Measurements from ENCODE around the gene ATG12. TPM values are rescaled to one million over a fixed set of nuclear protein-coding genes. Genes with fewer than 3 reads are reported as not detected.

ATG12 gene
- polyA plus RNA-seq, 1 donor (not counting 4 experiments of a cell fraction or from before 2014, with no cell fraction given): 90.7 TPM

DNA sequence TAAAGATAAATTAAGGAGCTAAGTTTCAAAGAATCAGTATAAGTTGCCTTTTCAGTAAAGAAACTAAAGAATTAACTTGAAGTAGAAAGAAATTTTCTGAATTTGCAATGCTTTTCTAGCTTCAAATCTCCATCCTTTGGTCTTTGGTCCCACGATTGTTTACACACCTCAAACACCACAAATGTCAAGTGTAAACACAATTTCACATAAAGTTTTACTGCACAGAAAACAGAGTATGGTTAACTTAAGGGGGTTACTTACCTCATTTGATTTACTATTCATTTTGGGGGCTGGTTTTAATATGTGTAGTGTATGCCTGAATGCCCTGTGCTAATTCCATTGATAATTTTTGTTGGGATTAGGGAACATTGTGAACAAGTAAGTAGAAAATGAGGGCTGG lies 29.0 kb downstream of the ATG12 start:
- FAIRE-seq (no peak), DNase-seq (ENCODE audit: low read depth, low spot score) (no peak)
- H3K36me3 ChIP-seq (ENCODE audit: control insufficient read depth in 2 of 2, extremely low read depth in 1 of 2, insufficient read depth in 2 of 2, low read length in 2 of 2): no peaks in the 10 kb centered on the region
- H3K4me3 ChIP-seq (ENCODE audit: control insufficient read depth in 2 of 3, extremely low read depth in 1 of 3, insufficient read depth in 2 of 3, low read depth in 1 of 3, low read length in 3 of 3): no peak overlapping the region
- H3K9ac ChIP-seq (ENCODE audit: control insufficient read depth, extremely low read depth, insufficient read depth, low read length): no peak overlapping the region
- no peak overlapping the region for H2AFZ ChIP-seq (ENCODE audit: control insufficient read depth, low read length)
- dilution Hi-C loops (cut with MboI; ENCODE audit: extremely low pct_ligation_motif_present, low sequenced_read_pairs): no loop called here
- H3K9me3 ChIP-seq (ENCODE audit: control insufficient read depth, low read depth, low read length): no peaks in the 10 kb centered on the region
- H4K20me1 ChIP-seq (ENCODE audit: control insufficient read depth, extremely low read depth, insufficient read depth, low read length): no peaks in the 10 kb centered on the region
- H3K4me2 ChIP-seq (ENCODE audit: control insufficient read depth, extremely low read depth, insufficient read depth, low read depth, low read length): no peak overlapping the region
- no peaks in the 10 kb centered on the region for H3K4me1 ChIP-seq (ENCODE audit: control insufficient read depth, extremely low read depth, insufficient read depth, low read length)
- H3K9me1 ChIP-seq (ENCODE audit: control insufficient read depth, extremely low read depth, insufficient read depth, low read length): no peaks in the 10 kb centered on the region
- no peaks in the 10 kb centered on the region for H3K79me2 ChIP-seq (ENCODE audit: control insufficient read depth, insufficient read depth, low read length)
- no peak overlapping the region for H3K27ac ChIP-seq (ENCODE audit: control insufficient read depth, insufficient read depth, low read length)
- TF ChIP-seq, protein P1, sequence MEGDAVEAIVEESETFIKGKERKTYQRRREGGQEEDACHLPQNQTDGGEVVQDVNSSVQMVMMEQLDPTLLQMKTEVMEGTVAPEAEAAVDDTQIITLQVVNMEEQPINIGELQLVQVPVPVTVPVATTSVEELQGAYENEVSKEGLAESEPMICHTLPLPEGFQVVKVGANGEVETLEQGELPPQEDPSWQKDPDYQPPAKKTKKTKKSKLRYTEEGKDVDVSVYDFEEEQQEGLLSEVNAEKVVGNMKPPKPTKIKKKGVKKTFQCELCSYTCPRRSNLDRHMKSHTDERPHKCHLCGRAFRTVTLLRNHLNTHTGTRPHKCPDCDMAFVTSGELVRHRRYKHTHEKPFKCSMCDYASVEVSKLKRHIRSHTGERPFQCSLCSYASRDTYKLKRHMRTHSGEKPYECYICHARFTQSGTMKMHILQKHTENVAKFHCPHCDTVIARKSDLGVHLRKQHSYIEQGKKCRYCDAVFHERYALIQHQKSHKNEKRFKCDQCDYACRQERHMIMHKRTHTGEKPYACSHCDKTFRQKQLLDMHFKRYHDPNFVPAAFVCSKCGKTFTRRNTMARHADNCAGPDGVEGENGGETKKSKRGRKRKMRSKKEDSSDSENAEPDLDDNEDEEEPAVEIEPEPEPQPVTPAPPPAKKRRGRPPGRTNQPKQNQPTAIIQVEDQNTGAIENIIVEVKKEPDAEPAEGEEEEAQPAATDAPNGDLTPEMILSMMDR (optimal IDR thresholded peaks at IDR 0.05 in 1 of 3, IDR thresholded peaks at IDR 0.05 in 1 of 3, conservative IDR thresholded peaks at IDR 0.05 in 1 of 3; ENCODE audit: extremely low read depth in 1 of 3, insufficient read depth in 2 of 3, low read length in 3 of 3): no peak
- TF ChIP-seq EZH2 (IDR thresholded peaks at IDR 0.05; ENCODE audit: low read length): no peak
- peaks cover 34% of the 10 kb centered on the region for H3K27me3 ChIP-seq (ENCODE audit: control insufficient read depth, extremely low read depth, insufficient read depth, low read length)

DNA sequence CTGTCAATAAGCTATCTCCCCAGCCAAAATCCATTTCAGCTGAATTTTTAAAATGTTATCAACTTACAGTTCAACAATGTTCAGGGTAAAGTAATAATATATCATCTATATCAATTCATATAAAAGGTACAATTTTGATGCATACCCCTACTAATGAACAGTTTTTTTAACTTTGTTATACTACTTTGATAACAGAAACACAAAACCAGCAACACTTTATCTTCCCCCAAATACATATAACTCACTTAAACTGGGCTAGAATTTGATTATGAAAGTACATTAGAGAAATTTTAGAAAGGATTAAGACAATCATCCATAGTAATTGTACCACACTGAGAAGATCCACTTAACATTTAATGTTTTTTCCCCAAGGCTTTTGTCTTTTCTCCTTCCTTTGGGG lies 30.0 kb downstream of the ATG12 start:
- peaks cover 28% of the 10 kb centered on the region for H3K27me3 ChIP-seq (ENCODE audit: control insufficient read depth, extremely low read depth, insufficient read depth, low read length)
- H3K9ac ChIP-seq (ENCODE audit: control insufficient read depth, extremely low read depth, insufficient read depth, low read length): no peak overlapping the region
- FAIRE-seq (no peak), DNase-seq (ENCODE audit: low read depth, low spot score) (no peak)
- no peak overlapping the region for H3K4me3 ChIP-seq (ENCODE audit: control insufficient read depth in 2 of 3, extremely low read depth in 1 of 3, insufficient read depth in 2 of 3, low read depth in 1 of 3, low read length in 3 of 3)
- H3K36me3 ChIP-seq (ENCODE audit: control insufficient read depth in 2 of 2, extremely low read depth in 1 of 2, insufficient read depth in 2 of 2, low read length in 2 of 2): no peaks in the 10 kb centered on the region
- dilution Hi-C loops (cut with MboI; ENCODE audit: extremely low pct_ligation_motif_present, low sequenced_read_pairs): no loop called here
- H4K20me1 ChIP-seq (ENCODE audit: control insufficient read depth, extremely low read depth, insufficient read depth, low read length): no peaks in the 10 kb centered on the region
- no peaks in the 10 kb centered on the region for H3K79me2 ChIP-seq (ENCODE audit: control insufficient read depth, insufficient read depth, low read length)
- H3K9me1 ChIP-seq (ENCODE audit: control insufficient read depth, extremely low read depth, insufficient read depth, low read length): no peaks in the 10 kb centered on the region
- no peaks in the 10 kb centered on the region for H3K9me3 ChIP-seq (ENCODE audit: control insufficient read depth, low read depth, low read length)
- TF ChIP-seq, protein P1 (optimal IDR thresholded peaks at IDR 0.05 in 1 of 3, IDR thresholded peaks at IDR 0.05 in 1 of 3, conservative IDR thresholded peaks at IDR 0.05 in 1 of 3; ENCODE audit: extremely low read depth in 1 of 3, insufficient read depth in 2 of 3, low read length in 3 of 3): no peak
- TF ChIP-seq EZH2 (IDR thresholded peaks at IDR 0.05; ENCODE audit: low read length): no peak
- H3K4me1 ChIP-seq (ENCODE audit: control insufficient read depth, extremely low read depth, insufficient read depth, low read length): no peaks in the 10 kb centered on the region
- no peak overlapping the region for H3K27ac ChIP-seq (ENCODE audit: control insufficient read depth, insufficient read depth, low read length)
- H2AFZ ChIP-seq (ENCODE audit: control insufficient read depth, low read length): no peak overlapping the region
- no peak overlapping the region for H3K4me2 ChIP-seq (ENCODE audit: control insufficient read depth, extremely low read depth, insufficient read depth, low read depth, low read length)

All from keratinocyte (primary cell).